IPS-NIHi7 (cell line): ENCODE results near the gene TBRG1.
A peak's percentile ranks its signal among the peaks of the same experiment; 100 is the strongest.
"Not testable (repeated sequence)": the region's sequence is repeated elsewhere in the genome, so short reads cannot be mapped to it uniquely, and the experiment has no call there.

Experiments used
- DNase-seq: peaks from one replicate; pipeline ENCODE4 v3.0.0; 2012; ENCODE audit warnings: mixed read lengths; ENCODE audit errors: extremely low spot score

Gene TBRG1

DNA sequence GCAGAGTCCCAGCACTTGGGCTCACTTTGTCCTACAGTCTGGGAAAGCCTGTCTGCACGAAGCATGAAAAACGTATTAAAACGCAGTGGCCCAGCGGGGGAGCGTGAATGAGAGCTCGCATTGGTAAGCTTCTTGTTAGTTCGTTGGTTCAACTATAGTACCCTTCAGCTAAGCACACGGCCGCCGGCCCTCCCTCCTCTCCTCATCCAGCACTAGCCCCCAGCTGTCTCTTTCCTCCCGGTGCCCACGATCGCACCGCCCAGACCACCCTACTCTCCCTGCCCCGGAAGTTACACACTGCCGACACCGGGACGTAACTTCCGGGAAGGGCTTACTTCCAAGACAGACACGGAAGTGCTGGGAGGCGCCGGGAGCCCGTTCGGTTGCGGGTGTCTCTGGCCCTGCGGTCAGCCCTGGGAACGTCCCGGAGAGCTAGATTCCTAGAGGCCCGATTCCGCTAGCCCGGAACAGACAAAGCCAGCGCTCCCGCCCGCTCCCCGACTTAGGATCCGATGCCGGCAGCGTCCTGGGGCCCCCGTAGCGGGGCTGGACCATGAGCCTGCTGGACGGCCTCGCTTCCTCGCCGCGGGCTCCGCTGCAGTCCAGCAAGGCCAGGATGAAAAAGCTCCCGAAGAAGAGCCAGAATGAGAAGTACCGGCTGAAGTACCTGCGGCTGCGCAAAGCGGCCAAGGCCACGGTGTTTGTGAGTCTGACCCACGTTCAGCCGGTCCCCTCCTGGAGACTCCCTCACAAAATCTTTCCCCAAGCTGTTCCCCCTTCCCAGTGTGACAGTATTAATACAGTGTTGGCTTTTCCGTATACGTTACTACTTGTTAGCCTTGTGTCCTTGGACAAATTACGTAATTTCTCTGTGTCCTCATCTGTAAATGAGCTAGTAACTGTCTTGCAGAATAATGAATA, at the start of gene TBRG1:
Gene TBRG1 (plus strand): TSS at position 334 of the 921 bp plus-strand sequence. CDS start 220 bp downstream, at position 554.
- peak; percentile 95 for DNase-seq

- DNase-seq: no peak
Measured at GRCh38 chr11:124577716-124578427, 44.8 kb upstream of the TBRG1 start.

DNA sequence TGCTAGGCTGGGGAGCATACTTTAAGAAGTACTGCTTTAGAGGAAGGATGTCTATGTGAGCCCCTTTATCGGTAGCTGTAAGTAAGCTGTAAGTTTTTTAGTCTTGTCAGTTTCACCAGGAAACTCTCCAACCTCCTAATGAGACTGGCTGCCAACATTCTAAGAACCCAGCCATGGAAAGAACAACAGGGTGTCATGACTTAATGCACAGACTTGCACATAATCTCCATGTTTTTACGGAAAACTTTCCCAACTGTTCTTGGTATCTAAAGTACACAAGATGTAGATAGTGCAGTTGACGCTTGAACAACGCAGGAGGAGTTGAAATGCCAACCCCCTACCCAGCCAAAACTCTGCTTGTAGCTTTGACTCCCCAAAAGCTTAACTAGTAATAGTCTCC, 43.9 kb upstream of the TBRG1 start:
- no peak for DNase-seq

DNA sequence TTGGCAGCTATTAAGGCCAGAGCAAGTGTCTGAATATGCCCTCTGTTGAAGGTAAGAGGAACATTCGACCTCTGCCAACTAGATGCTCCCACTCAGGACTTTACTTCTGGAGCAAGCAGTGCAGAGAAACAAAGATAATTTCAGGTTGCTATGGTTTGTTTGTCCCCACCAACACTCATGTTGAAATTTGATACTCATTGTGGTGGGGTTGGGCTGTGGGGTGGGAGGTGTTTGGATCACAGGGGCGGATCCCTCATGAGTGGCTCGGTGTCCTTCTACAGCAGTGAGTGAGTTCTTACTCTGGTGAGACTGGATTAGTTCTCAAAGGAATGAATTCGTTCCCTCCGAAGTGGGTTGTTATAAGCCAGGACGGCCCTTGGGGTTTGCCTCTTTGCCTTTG, 40.8 kb upstream of the TBRG1 start:
- DNase-seq: no peak

GRCh38 chr11:124582565-124582964, 40.1 kb upstream of the TBRG1 start:
- DNase-seq: no peak

DNA sequence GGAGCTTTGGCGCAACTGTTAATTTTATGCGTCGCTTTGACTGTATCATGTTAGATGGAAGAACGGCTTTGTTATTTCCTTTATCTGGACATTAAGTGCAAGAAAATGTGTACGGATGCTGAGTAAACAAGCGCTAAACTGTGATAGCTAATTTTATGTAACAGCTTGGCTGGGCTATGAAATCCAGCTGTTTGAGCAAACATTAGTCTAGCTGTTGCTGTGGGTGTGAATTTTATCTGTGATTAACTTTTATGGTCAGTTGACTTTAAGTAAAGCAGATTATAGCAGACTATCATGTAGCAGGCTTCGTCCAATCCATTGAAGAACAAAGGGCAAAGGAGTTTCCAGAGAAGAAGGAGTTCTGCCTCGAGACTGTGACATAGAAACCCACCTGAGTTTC, 38.9 kb upstream of the TBRG1 start:
- no peak for DNase-seq

GRCh38 chr11:124584681-124585372, 37.8 kb upstream of the TBRG1 start:
- DNase-seq: no peak

DNA sequence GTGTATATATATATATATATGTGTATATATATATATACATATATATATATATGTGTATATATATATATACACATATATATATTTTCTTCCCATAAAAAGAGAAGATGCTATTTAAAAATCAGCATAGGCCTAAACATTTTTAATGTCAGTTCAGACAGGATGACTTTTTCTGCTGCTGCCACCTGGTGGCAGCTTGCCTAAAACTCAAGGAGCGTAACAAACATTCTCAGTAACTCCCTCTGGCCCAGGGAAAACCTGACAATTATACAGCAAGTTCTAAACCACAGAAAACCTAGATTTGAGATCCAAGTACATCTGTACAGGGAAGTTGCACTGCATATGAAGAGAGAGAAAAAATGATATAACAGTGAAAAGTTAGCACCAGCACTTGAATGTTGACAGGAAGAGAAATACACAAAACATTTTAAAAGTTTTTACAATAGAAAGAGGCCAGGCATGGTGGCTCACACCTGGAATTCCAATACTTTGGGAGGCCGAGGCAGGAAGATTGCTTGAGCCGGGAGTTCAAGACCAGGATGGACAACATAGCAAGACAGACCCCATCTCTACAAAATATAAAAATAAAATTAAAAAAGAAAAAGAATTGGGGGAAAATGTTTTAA, 36.3 kb upstream of the TBRG1 start:
- peak; percentile 35 for DNase-seq

- no peak for DNase-seq
Measured at GRCh38 chr11:124591430-124591829, 31.2 kb upstream of the TBRG1 start.

- DNase-seq: no peak
Measured at GRCh38 chr11:124592627-124593026, 30.0 kb upstream of the TBRG1 start.

- no peak for DNase-seq
Measured at GRCh38 chr11:124595302-124595701, 27.4 kb upstream of the TBRG1 start.

- no peak for DNase-seq
Measured at GRCh38 chr11:124597626-124598025, 25.0 kb upstream of the TBRG1 start.

DNA sequence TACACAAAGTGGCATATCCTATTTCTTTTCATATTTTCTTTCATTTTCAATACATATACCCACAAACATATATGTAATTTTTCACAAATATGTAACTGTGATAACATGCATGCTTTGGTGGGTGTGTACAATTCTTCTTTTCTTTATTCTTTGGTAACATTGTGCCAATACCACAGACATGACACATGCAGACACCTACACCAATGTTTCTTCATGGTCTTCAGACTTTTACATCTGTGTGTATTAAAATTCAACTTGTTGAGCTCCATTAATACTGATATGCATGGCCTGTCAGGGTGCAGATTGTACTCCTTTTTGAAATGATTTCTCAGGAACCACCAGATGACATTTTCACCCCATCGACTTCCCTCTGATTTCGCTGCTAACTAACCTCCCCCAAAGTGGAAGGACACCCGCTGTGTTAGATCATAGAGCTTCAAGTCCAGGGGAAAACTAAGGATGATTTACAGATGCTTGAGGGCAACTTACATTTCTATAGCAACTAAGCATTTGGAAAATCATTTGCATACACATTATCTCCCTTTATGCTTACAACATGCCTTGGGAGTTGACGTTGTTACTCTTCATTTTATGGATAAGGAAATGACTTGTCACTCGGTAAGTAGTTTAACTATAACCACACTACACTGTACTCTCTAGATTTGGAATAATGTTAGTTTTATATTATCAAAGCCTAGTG, 21.9 kb upstream of the TBRG1 start:
- DNase-seq: no peak

- no peak for DNase-seq
Measured at GRCh38 chr11:124602193-124602592, 20.5 kb upstream of the TBRG1 start.

DNA sequence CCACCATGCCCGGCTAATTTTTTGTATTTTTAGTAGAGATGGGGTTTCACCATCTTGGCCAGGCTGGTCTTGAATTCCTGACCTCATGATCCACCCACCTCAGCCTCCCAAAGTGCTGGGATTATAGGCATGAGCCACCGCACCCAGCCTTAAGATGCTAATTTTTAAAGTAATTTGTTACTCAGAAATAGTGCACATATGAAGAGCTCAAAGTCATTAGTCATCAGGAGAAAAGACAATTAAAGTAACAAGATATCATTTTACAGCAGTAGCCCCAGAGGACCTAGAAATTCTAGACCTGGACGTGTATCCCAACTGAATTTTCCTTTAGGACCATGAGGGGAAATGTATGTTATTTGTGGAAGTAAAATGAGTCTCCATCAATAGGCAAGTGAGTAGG, 19.9 kb upstream of the TBRG1 start:
- not testable (repeated sequence) for DNase-seq

- DNase-seq: no peak
Measured at GRCh38 chr11:124605719-124606118, 16.9 kb upstream of the TBRG1 start.

GRCh38 chr11:124608147-124608546, 14.5 kb upstream of the TBRG1 start:
- no peak for DNase-seq

DNA sequence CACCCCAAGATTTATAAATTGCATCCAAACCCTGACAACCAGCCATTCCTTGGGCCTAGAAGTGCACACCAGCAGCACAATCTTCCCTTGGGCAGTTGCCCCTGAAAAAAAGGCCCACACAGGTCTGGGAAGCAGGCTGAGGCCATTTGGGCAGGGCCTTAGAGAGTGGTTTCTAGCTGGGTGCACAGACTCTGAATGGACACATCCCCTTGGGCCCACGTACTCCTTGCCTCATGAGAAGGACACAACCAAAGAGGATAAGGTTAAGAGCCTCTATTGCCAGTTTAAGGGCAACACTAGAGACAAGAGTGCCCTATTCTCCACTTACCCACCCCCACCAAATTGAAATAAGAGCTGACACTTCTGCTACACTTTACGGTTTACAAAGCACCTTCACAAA, 12.4 kb upstream of the TBRG1 start:
- no peak for DNase-seq

GRCh38 chr11:124611064-124611463, 11.6 kb upstream of the TBRG1 start, which contains the start of gene PANX3:
PANX3 (plus strand) TSS chr11:124611428; CDS start chr11:124611557, 129 bp downstream.
- no peak for DNase-seq

DNA sequence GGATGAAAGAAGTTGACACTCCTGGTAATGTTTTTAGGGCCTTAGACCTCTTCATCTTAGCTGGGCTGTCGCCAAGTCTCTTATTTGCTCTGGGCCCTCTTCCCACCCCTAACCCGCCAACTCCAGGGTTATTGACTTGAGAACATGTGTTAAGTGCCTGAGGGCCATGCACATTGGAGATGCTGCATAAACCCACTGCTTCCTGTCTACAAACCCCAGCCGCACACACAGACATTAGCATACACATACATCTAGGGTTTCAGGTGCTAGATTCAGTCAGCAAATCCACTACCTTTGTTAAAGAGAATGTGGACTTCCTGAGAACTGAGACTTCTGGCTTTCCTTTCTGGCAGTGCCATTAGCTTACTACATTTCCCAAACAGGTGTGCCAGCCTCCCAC, 10.6 kb upstream of the TBRG1 start:
- DNase-seq: no peak

- peak; percentile 39 for DNase-seq
Measured at GRCh38 chr11:124612567-124613246, 10.0 kb upstream of the TBRG1 start.
